GM19467 (cell line): ENCODE results near the gene IL1RL1.

Experiments
- ATAC-seq: cut with Tn5 transposase; IDR thresholded peaks from one replicate; pipeline ENCODE4 v1.9.1; 2021; ENCODE audit warnings: mild to moderate bottlenecking, moderate library complexity; ENCODE audit not compliant: unreplicated experiment

The IL1RL1 gene

DNA sequence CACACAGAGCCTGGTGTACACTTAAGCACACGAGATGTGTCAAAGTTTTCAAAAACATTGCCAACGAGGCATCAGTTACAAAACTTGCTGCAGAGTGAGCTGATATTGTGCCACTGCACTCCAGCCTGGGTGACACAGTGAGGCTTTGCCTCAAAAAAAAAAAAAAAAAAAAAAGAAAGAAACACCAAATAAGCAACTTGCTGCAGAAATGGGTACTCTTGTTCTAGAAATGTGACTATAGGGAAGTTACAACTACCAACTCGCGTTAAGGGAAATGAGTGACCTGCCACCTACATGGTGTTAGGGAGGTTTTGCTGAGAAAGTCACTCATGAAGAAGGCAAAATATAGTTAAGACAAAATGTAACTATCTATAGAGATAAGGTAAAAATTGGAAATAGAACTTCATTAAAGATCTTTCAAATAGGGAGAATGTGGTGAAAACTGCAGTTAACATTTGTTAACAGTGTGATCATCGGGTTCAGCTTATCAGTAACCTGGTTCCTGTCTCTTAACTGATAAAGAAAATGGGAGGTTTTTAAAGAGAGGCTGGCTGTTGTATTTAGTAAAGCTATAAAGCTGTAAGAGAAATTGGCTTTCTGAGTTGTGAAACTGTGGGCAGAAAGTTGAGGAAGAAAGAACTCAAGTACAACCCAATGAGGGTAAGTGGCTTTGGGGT, at the start of gene IL1RL1:
Gene IL1RL1 (plus strand): TSS at position 600 of the 677 bp plus-strand sequence. CDS start 26,702 bp downstream, outside the sequence.
- no peak for ATAC-seq

DNA sequence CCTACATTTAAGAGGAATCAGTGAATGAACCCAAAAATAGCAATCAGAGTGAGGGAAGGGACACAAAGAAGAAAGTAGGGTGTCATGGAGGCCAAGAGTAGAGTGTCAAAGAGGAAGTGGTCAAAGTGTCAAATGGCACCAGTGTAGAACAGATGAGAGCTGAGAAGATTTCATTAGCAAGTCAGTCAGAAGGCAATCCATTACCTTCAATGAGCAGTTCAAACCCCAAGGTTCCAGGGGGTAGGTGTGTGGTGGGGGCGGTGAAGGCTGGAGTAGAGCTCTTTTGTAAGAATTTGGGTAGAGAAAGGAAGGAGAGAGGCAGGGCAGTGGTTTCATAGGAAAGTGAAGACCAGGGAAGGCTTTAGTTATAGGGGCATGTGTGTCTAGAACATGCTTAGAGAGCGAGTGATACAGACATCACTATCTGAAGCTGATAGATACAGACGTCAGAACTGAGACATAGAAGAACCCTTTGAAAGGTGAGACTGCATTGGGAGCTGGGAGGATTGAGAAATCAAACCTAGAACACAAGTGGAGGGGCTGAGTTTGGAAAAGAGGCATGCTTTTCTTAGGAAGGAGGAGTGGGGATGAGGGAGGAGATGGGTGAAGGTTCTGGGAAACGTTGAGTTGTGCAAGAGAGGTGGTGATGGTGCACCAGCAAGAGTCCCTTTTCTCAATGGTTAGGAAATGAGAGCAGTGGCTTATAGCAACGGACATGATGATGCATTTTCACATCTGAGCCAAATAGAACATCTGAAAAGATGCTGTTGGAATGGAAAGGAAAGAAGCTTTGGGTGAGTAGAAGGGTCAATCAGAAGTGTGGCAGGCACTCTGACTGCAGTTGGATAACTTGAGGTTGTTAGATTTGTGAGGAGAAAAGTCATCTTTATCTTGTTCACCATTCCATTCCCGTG, 48.9 kb upstream of the IL1RL1 start:
- ATAC-seq, result no peak

DNA sequence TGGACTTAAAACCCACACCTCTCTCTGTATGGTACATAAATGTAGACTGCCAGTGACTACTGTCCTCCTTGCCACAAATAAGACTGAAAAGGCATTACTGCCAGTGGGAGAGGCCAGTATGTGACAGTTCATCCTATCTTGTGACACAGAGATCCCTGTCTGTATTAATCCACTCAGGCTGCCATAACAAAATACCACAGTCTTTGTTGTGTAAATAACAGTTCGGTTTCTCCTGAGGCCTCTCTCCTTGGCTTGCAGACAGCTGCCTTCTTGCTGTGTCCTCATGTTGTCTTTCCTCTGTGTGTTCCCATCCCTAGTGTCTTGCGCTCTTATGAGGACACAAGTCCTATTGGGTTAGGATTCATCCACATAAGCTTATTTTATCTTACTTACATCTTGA, 46.4 kb upstream of the IL1RL1 start:
- ATAC-seq, result no peak

DNA sequence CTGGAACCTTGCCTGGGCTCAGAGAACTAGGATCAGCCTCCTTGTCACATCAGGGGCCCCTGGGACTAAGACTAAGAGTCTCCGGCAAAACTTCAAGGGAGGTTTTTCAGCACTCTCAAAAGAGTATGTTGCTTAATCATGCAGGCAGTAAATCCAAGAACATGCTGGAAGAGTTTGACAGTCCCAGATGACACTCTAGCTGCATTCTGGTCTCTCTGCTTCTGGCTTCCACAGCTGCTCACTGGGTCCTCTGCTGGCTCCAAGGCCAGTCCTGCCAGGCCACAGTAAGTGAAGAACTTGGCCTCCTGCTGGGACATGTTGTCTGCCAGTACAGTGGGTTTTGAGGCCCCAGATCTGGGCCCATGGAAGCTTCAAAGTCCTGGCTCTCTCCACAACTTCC, 45.2 kb upstream of the IL1RL1 start:
- ATAC-seq, result no peak

DNA sequence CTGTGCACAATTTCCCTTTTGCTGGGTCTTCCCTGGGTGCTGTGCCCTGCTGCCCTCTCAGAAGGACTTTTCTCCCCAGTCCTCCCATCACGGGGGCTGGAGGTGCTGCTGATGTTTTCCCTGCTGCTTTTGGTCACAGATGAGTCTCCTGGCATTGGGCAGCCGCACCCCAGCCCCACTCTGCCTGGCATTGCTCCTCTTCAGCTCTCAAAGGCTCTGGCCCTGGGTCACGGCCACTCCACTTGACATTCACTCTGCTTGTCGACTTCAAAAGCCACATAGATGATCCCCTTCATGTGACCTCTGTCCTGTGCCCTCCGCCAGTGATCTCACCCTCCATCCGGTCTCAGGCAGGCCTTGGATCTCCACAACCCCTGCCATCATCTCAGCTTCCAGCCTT, 43.6 kb upstream of the IL1RL1 start:
- ATAC-seq, result no peak

DNA sequence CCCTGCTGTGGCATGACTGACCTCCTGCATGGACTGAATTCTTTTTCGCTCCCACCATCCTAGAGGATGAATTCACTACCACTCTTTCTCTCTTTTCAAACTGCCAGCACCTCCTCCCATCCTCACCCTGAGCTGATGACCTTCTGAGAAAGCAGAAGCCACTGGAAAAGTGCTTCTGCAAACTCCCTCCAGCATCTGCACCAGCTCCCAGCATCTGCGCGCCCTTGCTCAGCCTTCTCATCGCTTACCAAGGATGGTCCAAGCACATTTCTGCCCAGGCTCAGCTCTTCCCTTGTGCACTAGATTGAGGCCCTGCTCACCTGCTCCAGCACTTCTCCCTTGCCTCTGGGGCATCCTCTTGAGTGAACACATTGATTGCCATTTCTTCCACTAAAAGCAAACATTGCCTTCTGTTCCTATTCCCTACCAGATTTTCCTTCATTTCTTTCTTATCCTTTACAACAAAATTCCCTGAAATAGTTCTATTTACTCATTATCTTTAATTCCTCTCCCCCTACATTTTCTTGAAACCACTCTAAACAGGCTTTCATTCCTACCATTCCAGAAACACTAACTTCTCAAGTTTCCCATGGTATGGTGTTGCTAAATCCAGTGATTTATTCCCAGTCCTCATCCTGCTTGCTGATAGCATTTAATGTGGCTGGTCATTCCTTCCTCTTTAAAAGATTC, 42.7 kb upstream of the IL1RL1 start:
- no peak for ATAC-seq

DNA sequence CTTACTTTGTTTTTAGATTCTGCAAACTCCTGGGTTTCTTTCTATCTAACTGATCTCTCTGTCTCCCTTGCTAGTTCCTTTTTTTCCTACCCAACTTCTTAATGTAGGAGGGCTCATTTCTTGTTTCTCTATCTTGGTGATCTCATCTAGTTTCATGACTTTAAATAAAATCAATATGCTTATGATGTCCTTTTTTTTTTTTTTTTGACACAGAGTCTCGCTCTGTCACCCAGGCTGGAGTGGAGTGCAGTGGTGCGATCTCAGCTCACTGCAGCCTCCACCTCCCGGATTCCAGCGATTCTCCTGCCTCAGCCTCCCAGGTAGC, 42.2 kb upstream of the IL1RL1 start:
- ATAC-seq, result no peak

DNA sequence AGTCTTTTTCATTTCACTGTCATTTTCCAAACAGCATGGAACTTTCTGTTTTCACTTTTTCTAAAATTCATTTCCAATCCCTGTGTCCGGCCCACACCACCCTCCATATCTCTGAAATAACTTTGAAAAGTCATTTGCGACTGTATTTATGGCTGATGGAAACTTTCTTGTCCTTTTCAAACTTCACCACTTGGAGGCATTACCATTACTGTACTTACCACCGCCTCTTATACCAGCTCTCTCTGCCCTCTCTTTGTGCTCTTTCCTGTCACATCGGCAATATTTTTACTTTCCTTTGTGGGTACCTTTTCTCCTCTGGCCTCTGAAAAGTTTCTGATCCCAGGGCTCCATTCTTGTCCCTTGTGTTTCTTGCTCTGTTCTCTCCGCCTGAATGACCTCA, 39.5 kb upstream of the IL1RL1 start:
- ATAC-seq, result no peak

DNA sequence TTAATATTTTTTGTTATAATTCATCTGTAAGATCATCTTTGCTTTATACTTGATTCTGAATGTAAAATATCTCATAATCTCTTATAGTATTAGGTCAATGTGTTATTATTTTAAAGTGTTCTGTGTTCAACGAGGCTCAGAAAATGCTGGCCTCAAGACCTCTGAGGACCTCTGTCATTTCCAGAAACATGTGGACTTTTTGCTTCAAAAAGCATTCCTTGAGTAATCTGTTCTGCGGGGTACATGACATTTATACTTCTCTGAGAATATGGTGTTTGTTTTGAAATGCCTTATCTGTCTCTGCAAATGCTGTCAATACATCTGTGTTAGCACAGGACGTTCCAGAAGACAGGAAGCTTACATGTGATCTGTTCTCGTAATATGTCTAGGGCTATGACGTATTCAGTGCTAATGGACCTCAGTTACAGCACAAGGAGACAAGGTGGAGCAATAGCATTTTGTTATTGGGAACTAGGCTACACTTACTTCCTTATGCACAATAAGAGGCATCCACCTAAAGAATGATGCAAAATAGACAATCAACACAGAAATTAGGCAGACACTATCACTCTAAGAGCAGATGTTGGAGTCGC, 37.6 kb upstream of the IL1RL1 start:
- no peak for ATAC-seq

DNA sequence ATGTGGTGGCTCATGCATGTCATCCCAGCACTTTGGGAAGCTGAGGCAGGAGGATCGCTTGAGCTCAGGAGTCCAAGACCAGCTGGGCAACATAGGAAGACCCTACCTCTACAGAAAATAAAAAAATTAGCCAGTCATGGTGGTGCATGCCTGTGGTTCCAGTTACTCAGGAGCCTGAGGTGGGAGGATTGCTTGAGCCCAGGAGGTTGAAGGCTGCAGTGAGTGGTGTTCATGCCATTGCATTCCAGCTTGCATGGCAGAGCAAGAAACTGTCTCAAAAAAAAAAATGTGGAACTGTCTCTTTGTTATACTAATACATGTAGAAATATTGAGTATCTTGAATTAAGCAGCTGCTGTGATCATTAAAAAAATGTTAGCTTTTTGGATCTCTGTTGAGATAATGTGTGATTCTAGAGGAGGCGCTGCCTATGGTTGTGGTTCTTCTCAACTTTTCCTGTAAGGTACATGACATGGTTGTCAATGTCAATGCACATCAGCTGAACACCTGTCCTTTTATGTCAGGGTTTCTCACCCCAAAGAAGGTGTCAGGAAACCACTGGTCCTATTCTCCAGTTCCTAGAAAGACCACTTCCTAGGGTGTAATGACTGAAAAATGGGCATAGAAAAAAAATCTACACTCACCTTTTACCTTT, 34.7 kb upstream of the IL1RL1 start:
- no peak for ATAC-seq

DNA sequence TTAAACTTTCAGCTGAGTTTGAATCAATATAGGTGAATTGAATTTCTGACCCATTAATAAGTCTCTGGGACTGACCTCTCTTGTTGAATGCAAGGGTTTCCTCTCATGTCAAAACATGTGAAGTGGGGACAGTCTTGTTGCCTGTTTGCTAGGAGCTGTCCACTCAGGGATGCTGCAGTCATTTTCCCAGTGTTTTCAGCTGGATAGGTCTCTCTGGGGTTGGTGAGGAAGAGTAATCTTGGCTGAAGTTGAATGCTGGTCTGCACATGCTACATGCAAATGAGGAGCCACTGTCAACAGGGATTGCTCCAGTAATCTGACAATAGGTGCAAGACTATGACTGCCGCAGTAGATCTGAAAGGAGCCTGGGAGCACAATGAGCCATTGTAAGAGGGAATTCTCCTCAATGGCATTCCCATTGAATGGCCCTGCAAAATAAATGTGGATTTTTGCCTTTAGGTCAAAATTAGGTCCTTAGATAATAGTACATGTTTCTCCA, 34.1 kb upstream of the IL1RL1 start:
- ATAC-seq, result no peak

DNA sequence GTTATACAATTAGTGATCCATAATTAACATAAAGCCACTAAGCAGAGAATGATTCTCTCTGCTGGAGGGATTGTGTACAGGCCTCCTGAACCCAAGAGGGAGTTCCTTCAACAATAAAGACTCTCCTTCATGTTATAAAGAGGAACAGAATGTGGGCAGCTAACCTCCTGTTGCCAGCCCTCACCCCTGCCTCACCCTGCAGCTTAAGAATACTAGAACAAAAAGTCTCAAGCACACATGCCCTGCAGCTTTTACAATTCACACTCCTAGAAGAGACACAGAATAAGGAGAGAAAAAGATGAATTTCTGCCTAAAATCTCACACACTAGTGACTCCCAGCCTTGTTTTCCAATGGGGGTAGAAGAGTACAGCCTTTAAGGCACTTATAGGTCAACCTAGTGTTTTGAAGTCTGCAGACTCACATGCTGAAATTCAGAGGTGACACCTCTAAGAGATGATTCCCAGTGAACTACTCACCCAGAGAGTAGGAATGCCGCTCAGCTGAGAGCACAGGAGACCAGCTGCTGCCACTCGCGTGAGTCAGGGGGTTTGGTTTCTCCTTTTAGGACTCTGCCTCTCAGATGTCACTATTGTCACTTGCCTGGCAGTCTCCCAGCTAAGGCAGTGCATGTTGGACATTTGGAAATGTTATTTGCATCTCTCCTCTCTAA, 32.5 kb upstream of the IL1RL1 start:
- ATAC-seq, result no peak

DNA sequence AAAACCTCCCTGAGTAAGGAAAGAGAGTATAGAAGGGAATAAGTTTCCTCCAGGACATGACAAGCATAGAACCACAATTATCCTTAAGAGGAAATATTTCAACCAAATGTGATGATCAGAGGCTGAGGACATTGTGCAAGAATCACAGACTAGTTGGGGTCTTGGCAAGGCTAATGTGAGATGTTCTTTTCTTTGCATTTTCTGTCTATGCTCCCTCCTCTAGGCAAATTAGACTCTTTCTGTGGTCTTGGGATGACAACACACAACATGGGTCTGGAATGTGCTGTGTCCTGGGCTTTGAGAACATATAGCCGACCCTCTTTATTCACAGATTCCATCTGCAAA, 32.0 kb upstream of the IL1RL1 start:
- ATAC-seq, result no peak

DNA sequence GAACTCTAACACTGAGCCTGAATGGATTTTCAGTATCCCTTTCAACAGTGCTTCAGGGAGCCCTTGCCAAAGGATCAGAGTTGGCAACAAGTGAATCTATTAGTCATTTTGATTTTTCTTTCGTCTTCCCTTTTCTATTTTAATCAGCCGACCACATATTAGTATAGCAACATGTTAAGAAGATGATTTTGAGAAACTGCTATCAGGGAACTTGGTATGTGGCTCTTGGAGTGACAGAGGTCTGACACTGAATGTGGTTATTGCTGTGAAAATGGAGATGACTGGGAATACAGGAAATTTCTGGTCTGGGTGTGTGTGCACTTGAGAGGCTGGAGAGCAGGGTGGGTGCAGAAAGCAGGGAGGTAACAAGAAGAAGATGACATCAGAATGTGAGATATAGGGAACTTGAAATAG, 28.7 kb upstream of the IL1RL1 start:
- ATAC-seq, result no peak

DNA sequence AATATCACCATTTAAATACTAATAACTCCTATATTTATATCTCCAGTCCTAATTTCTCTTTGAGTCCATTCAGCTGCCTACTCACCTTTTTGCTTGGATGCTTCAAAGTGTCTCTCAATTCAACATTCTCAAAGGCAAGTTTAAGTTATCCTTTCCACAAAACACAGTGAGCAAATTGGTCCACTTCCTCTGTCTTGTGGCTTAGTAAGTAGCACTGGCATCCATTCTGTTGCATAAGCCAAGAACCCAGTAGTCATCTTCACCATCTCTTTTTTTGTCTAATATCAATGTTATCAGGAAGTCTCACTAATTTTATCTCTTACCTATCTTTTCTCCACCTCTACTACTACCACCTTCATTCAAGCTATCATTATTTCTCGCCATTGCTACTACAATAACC, 27.4 kb upstream of the IL1RL1 start:
- ATAC-seq, result no peak

DNA sequence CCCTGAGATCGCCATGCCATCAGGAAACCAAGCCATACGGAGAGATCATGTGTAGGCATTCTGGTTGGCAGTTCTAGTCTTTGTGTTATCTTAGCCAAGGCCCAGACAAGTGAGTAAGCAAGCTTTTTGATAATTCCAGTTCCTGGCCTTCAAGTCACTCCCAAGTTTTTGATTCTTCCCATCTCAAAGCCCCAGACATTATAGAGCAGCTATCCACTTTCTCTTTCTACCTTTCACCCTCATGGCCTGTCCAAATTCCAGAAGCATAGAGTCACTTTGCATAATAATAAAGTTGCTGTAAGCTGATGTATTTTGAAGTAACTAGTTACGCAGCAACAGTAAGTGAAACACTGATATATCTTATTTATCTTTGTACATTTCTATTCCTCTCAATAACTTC, 26.8 kb upstream of the IL1RL1 start:
- ATAC-seq, result no peak

DNA sequence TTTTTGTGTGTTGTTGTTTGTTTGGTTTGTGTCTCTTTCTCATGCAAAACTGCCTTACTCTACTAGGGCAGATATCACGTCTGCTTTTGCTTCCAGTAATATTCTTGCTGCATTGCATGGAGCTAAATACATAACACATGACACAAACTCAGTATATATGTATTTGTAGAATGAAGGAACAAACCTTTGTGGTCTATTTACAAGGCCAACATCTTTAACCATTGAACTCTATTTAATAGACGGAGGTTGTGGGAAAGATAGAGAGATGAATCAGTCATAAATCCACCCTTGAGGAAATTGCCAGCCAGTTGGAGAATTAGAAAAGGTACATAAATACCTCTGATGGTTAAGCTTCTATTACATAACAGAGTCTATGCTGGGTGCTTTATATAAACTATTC, 26.0 kb upstream of the IL1RL1 start:
- ATAC-seq, result no peak

DNA sequence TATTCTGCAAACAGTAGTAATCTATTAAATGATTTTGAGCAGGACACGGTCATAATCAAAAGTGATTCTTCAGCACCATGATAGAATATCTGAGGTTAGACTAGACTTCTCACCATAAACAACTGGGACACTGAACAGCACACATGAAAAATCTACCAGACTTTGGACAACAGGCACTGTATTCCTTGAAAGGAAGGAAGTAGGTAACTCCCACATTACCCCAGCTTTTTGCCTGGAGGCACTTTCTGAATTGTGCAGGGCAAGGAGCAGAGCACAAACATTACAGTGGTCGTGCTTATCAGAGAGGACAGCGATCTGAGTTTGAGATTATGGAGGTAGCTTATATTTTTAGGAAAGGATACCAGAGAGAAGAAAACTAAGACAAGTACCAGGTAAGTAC, 25.3 kb upstream of the IL1RL1 start:
- ATAC-seq, result no peak

DNA sequence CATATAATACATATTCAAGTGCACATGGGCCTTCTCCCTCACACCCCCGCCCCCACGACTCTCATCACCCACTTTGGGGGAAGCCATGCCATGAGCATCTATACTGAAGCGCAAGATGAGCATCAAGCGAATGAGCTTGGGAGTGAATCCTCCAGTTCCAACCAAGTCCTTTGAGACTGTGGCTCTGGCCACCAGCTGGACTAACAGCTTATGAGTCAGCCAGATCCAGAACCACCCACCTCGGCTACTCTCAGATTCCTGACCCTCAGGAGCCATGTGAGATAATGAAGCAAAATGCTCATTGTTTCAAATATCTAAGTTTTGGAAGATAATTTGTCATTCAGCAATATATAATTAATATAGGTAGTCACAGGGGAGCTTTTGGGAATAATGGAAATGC, 22.2 kb upstream of the IL1RL1 start:
- ATAC-seq, result no peak

DNA sequence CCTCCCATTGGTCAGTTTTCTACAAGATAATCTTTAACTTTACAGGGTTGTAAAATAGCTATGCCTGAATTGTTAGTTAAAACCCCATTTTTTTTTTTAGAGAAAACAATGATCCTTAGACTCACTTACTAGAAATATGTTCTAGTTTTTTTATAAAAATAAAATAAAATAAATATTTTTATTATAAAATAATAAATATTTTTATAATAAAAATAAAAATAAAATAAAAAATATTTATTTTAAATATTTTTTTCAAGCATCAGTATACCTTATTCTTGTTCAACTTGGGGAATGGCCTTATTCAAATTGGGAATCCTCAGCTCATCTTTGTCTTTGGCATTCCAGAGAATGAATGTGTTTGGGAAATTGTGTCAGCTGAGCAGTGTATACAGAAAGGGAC, 20.8 kb upstream of the IL1RL1 start:
- ATAC-seq, result no peak
